OCI-LY7 (cell line): Measurements from ENCODE around the gene RNF220. TPM values are rescaled to one million over a fixed set of nuclear protein-coding genes. Genes with fewer than 3 reads are reported as not detected.
A peak's percentile ranks its signal among the peaks of the same experiment; 100 is the strongest.

Source experiments
- BruUV-seq: library from RNA; stranded (reverse); fragments of 400-500 nt; replicated peaks from 2 replicates; lab custom pipeline; 2021; lab: Mats Ljungman, UMichigan
- CTCF ChIA-PET: fragments of 300-600 bp; sonication (Branson Sonifier 250); formaldehyde crosslinking; loops from one replicate; lab custom pipeline; 2022; ENCODE audit warnings: antibody characterized with exemption; ENCODE audit not compliant: unreplicated experiment; lab: Charles Lee
- POLR2A ChIA-PET: fragments of 300-600 bp; sonication (Branson Sonifier 250); formaldehyde crosslinking; loops from one replicate; lab custom pipeline; 2022; ENCODE audit warnings: antibody characterized with exemption; lab: Charles Lee
- DNase-seq: peaks from one replicate; pipeline ENCODE4 v3.0.0-alpha.2; 2015; ENCODE audit warnings: low spot score
- H2AFZ ChIP-seq: fragments of 200-600 bp; sonication (generic), shearing (Covaris generic); 2 replicates; pipeline ENCODE4 v1.6.1; 2014; ENCODE audit warnings: mild to moderate bottlenecking, antibody characterized with exemption, low read length, moderate library complexity
- H3K27ac ChIP-seq: fragments of 200-600 bp; sonication (generic); 2 replicates; pipeline ENCODE4 v1.5.1; 2014; ENCODE audit warnings: mixed run types, low read depth, mild to moderate bottlenecking, moderate library complexity, low read length, inconsistent platforms; ENCODE audit not compliant: poor library complexity, severe bottlenecking
- H3K36me3 ChIP-seq: fragments of 200-600 bp; sonication (generic); 2 replicates; pipeline ENCODE4 v1.6.1; 2014; ENCODE audit warnings: mild to moderate bottlenecking, antibody characterized with exemption, low read length, moderate library complexity, mixed read lengths; ENCODE audit not compliant: insufficient read depth
- H3K4me1 ChIP-seq: fragments of 200-600 bp; sonication (generic); 2 replicates; pipeline ENCODE4 v1.5.1; 2014; ENCODE audit warnings: mild to moderate bottlenecking, low read length; ENCODE audit not compliant: insufficient read depth, poor library complexity, severe bottlenecking
- H3K4me2 ChIP-seq: fragments of 200-600 bp; sonication (generic); 2 replicates; pipeline ENCODE4 v1.6.1; 2014; ENCODE audit warnings: mild to moderate bottlenecking, low read length
- H3K4me3 ChIP-seq: fragments of 200-600 bp; sonication (generic); 2 replicates; pipeline ENCODE4 v1.5.1; 2014; ENCODE audit warnings: mild to moderate bottlenecking, low read depth, low read length; ENCODE audit not compliant: poor library complexity, severe bottlenecking
- H3K79me2 ChIP-seq: fragments of 200-600 bp; sonication (generic); 2 replicates; pipeline ENCODE4 v1.6.1; 2016; ENCODE audit warnings: low read depth, mild to moderate bottlenecking, low read length, moderate library complexity, mixed read lengths; ENCODE audit not compliant: insufficient read depth
- H3K9me2 ChIP-seq: fragments of 200-600 bp; sonication (generic); 2 replicates; pipeline ENCODE4 v1.6.1; 2016; ENCODE audit warnings: mild to moderate bottlenecking, low read length, mixed read lengths; ENCODE audit not compliant: insufficient read depth
- H3K9me3 ChIP-seq: fragments of 200-600 bp; sonication (generic); 2 replicates; pipeline ENCODE4 v1.6.1; 2014; ENCODE audit warnings: mild to moderate bottlenecking, mixed run types, low read length, mixed read lengths
- H4K20me1 ChIP-seq: fragments of 200-600 bp; sonication (generic); 2 replicates; pipeline ENCODE4 v1.6.1; 2014; ENCODE audit warnings: mild to moderate bottlenecking, antibody characterized with exemption, low read length, moderate library complexity, mixed read lengths; ENCODE audit not compliant: insufficient read depth
- CTCF ChIP-seq: fragments of 200-600 bp; sonication (generic); conservative IDR thresholded peaks from 2 replicates; pipeline ENCODE4 v1.5.1; 2014; ENCODE audit warnings: mild to moderate bottlenecking, antibody characterized with exemption, low read length, moderate library complexity, mixed read lengths
- EZH2phosphoT487 ChIP-seq: fragments of 200-600 bp; sonication (generic); IDR thresholded peaks from 2 replicates; pipeline ENCODE4 v1.6.1; 2018; ENCODE audit warnings: low read depth, borderline replicate concordance, mild to moderate bottlenecking, mixed run types, antibody characterized with exemption, low read length, moderate library complexity, mixed read lengths
- intact Hi-C: fragments of 100-400 bp; cut with micrococcal nuclease; formaldehyde crosslinking; loops from one replicate; pipeline ENCODE4 v1.10.0; 2022; ENCODE audit not compliant: unreplicated experiment
- total RNA-seq, 2 experiments: library from RNA; depleted of rRNA in 1 of 2; stranded (reverse); fragments of >200 nt in 1 of 2; shearing (Covaris generic) in 1 of 2; gene quantifications; 2 replicates each; pipeline ENCODE4 v1.2.3, GENCODE V29; 2014 to 2022

Gene RNF220
- total RNA-seq, 2 experiments from 2014 or later = 82.3 to 85.5 TPM

DNA sequence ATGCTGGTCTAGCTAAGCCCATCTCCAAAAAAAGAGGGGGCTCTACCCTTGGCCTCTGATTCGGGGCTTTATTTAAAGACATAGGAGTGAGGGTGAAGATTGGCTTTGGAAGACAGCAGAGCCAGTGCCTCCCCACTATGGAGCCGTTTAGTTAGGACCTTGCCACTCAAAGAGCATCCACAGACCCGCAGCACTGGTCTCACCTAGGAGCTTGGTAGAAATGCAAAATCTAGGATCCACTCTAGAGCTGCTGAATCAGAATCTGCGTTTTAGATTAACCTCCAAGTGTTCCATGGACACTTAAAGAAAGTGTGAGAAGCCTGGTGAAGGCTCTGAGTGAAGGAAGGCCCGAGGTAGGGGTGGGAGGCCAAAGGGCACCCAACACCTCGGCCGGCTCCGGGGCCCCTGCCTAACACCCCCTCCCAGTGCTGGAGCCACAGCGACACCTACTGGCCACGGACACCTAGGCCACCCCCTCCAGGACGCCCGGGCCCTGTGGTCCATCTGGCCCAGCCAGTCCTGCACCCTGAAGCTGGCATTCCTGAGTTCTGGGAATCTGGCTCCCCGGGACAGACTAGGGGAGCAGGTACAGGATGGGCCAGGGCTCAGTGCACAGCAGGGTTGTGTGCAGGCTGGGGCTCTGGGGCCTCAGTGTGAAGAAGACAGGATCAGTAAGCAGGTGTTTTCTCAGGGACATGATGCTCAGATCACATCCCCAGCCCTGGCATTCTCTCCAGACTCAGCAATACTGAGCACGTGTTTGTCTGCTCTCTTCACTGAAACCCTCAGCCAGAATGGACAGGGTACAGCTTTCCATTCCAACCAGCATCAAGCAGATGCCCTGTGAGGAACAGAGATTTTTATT, 190.0 kb downstream of the RNF220 start:
- H3K79me2 ChIP-seq = no peaks in the 10 kb centered on the region
- no peak overlapping the region for H3K4me3 ChIP-seq
- H3K9me3 ChIP-seq = no peaks in the 10 kb centered on the region
- BruUV-seq = no TSS peak
- H4K20me1 ChIP-seq = no peaks in the 10 kb centered on the region
- intact Hi-C loops = loop anchor here (1.0 to 5.0 kb wide), 2 partner anchors 217 to 378 kb away; no protein-coding TSS in a partner anchor
- H3K4me1 ChIP-seq = no peaks in the 10 kb centered on the region
- H3K9me2 ChIP-seq = no peaks in the 10 kb centered on the region
- H3K4me2 ChIP-seq = no peak overlapping the region
- POLR2A ChIA-PET = interaction anchor here (0.6 kb wide), 1 partner anchor 18 kb away, joined by 6 read pairs; no protein-coding TSS in a partner anchor
- no peak overlapping the region for H3K27ac ChIP-seq
- TF ChIP-seq EZH2phosphoT487 (no peak), CTCF (peak; percentile 98)
- peak; percentile 67 for DNase-seq
- no peaks in the 10 kb centered on the region for H3K36me3 ChIP-seq
- CTCF ChIA-PET = interaction anchor here (0.7 kb wide), 1 partner anchor 217 kb away, joined by 4 read pairs; no protein-coding TSS in a partner anchor
- H2AFZ ChIP-seq = no peak overlapping the region

GRCh38 chr1:44596511-44596910, 191.5 kb downstream of the RNF220 start:
- no peak for DNase-seq
- POLR2A ChIA-PET = no interaction called here
- BruUV-seq = no TSS peak
- H3K4me2 ChIP-seq = no peak overlapping the region
- CTCF ChIA-PET = no interaction called here
- H3K9me2 ChIP-seq = no peaks in the 10 kb centered on the region
- H3K79me2 ChIP-seq = no peaks in the 10 kb centered on the region
- TF ChIP-seq CTCF (no peak), EZH2phosphoT487 (no peak)
- H3K36me3 ChIP-seq = no peaks in the 10 kb centered on the region
- H4K20me1 ChIP-seq = no peaks in the 10 kb centered on the region
- H3K9me3 ChIP-seq = no peaks in the 10 kb centered on the region
- intact Hi-C loops = loop anchor here (5.0 kb wide), 1 partner anchor 379 kb away; no protein-coding TSS in a partner anchor
- no peaks in the 10 kb centered on the region for H3K4me1 ChIP-seq
- no peak overlapping the region for H3K27ac ChIP-seq
- no peak overlapping the region for H2AFZ ChIP-seq
- no peak overlapping the region for H3K4me3 ChIP-seq

- Histone ChIP-seq H3K4me1 (no peaks in the 10 kb centered on the region), H3K27ac (no peak overlapping the region), H2AFZ (no peak overlapping the region), H3K4me2 (no peak overlapping the region), H3K9me2 (no peaks in the 10 kb centered on the region), H3K4me3 (no peak overlapping the region), H3K36me3 (no peaks in the 10 kb centered on the region), H3K79me2 (no peaks in the 10 kb centered on the region), H3K9me3 (no peaks in the 10 kb centered on the region), H4K20me1 (no peaks in the 10 kb centered on the region)
- BruUV-seq = no TSS peak
- ChIA-PET POLR2A (interaction anchor here (0.5 kb wide), 2 partner anchors 17 to 159 kb away, joined by 4 to 6 read pairs; no protein-coding TSS in a partner anchor), CTCF (no interaction called here)
- DNase-seq = no peak
- TF ChIP-seq CTCF (no peak), EZH2phosphoT487 (no peak)
- intact Hi-C loops = loop anchor here (5.0 kb wide), 1 partner anchor 381 kb away; no protein-coding TSS in a partner anchor
Measured at GRCh38 chr1:44598167-44598566, 193.1 kb downstream of the RNF220 start.
